H1 (cell line): ENCODE results near the gene PTPRO. TPM values are rescaled to one million over a fixed set of nuclear protein-coding genes. Genes with fewer than 3 reads are reported as not detected.

ENCODE experiments used
- CTCF ChIA-PET: fragments of 300-600 bp; sonication (Branson Sonifier 250); formaldehyde crosslinking; loops from one replicate; lab custom pipeline; 2021; ENCODE audit not compliant: partially characterized antibody; lab: Charles Lee
- POLR2A ChIA-PET: fragments of 300-600 bp; sonication (Branson Sonifier 250); formaldehyde crosslinking; loops from one replicate; lab custom pipeline; 2021; ENCODE audit warnings: inconsistent platforms; ENCODE audit not compliant: partially characterized antibody; lab: Charles Lee
- DNase-seq, 2 experiments: peaks; one replicate each; pipeline versions ENCODE4 v3.0.0 to v3.0.0-alpha.2; 2010 to 2022; ENCODE audit warnings: low spot score in 2 of 2, low read depth in 1 of 2, mixed read lengths in 1 of 2
- FAIRE-seq: peaks from 2 replicates; lab custom pipeline; 2011; peaks lifted over from hg19 to GRCh38; lab: Jason Lieb, UNC
- H2AFZ ChIP-seq: 2 replicates; pipeline ENCODE4 v1.8.1; 2012; ENCODE audit warnings: low read length, inconsistent platforms
- H2AK5ac ChIP-seq: 2 replicates; pipeline ENCODE4 v1.6.1; 2013; ENCODE audit warnings: low read depth, low read length
- H2BK120ac ChIP-seq: replicated peaks from 2 replicates; pipeline ENCODE3; 2013; ENCODE audit warnings: low read depth, low read length, inconsistent platforms
- H2BK12ac ChIP-seq: 2 replicates; pipeline ENCODE4 v1.6.1; 2013; ENCODE audit warnings: low read depth, low read length
- H2BK15ac ChIP-seq: 2 replicates; pipeline ENCODE4 v1.6.1; 2013; ENCODE audit warnings: low read length
- H2BK20ac ChIP-seq: 2 replicates; pipeline ENCODE4 v1.6.1; 2013; ENCODE audit warnings: low read length
- H2BK5ac ChIP-seq: 2 replicates; pipeline ENCODE4 v1.6.1; 2013; ENCODE audit warnings: low read depth, low read length
- H3K14ac ChIP-seq: 2 replicates; pipeline ENCODE4 v1.6.1; 2013; ENCODE audit warnings: inconsistent platforms; ENCODE audit not compliant: insufficient read length
- H3K18ac ChIP-seq: 2 replicates; pipeline ENCODE4 v1.6.1; 2013; ENCODE audit warnings: low read length; ENCODE audit errors: extremely low read depth
- H3K23ac ChIP-seq: 2 replicates; pipeline ENCODE4 v1.6.1; 2013; ENCODE audit warnings: inconsistent platforms; ENCODE audit not compliant: insufficient read length
- H3K23me2 ChIP-seq: 2 replicates; pipeline ENCODE4 v1.6.1; 2013; ENCODE audit warnings: low read depth, low read length
- H3K27ac ChIP-seq: 2 replicates; pipeline ENCODE4 v1.6.1; 2011; ENCODE audit warnings: low read depth, low read length, inconsistent platforms
- H3K27me3 ChIP-seq, 4 experiments: replicated peaks in 1 of 4; 1 replicate in 1 of 4; 2 replicates in 3 of 4; pipeline versions ENCODE4 v1.6.1 to v1.8.1; 2011 to 2013; ENCODE audit warnings: low read length in 3 of 4, mild to moderate bottlenecking in 3 of 4, inconsistent platforms in 2 of 4, mixed read lengths in 2 of 4, moderate library complexity in 1 of 4; ENCODE audit not compliant: control insufficient read depth in 3 of 4, insufficient read depth in 3 of 4; ENCODE audit errors: extremely low read depth in 1 of 4
- H3K36me3 ChIP-seq, 4 experiments: 2 replicates each; pipeline versions ENCODE4 v1.6.1 to v1.8.1; 2011 to 2013; ENCODE audit warnings: mild to moderate bottlenecking in 4 of 4, low read length in 3 of 4, moderate library complexity in 2 of 4, control low read depth in 1 of 4, inconsistent platforms in 1 of 4; ENCODE audit not compliant: insufficient read depth in 4 of 4, control insufficient read depth in 2 of 4
- H3K4ac ChIP-seq: replicated peaks from 2 replicates; pipeline ENCODE3; 2013; ENCODE audit warnings: low read length, low read depth, mixed read lengths, inconsistent platforms; ENCODE audit not compliant: insufficient read length
- H3K4me1 ChIP-seq, 4 experiments: replicated peaks in 1 of 4; 1 replicate in 1 of 4; 2 replicates in 3 of 4; pipeline versions ENCODE4 v1.6.1 to v1.8.1; 2011 to 2013; ENCODE audit warnings: low read length in 3 of 4, inconsistent platforms in 2 of 4, mixed read lengths in 1 of 4; ENCODE audit not compliant: insufficient read depth in 4 of 4, control insufficient read depth in 3 of 4
- H3K4me2 ChIP-seq, 2 experiments: 2 replicates each; pipeline versions ENCODE4 v1.6.1 to v1.8.1; 2011 to 2013; ENCODE audit warnings: low read depth in 2 of 2, low read length in 2 of 2, control low read depth in 1 of 2, inconsistent platforms in 1 of 2, mild to moderate bottlenecking in 1 of 2; ENCODE audit not compliant: insufficient read depth in 1 of 2
- H3K4me3 ChIP-seq, 4 experiments: fragments of 200-600, 300-600 bp in 1 of 4; sonication (generic), shearing (Covaris generic), sonication (Bioruptor Twin) in 1 of 4; 2 replicates each; pipeline versions ENCODE4 v1.5.1 to v1.8.1; 2011 to 2016; ENCODE audit warnings: low read length in 4 of 4, low read depth in 3 of 4, control low read depth in 2 of 4, inconsistent platforms in 2 of 4, mild to moderate bottlenecking in 2 of 4, mixed read lengths in 1 of 4, moderate library complexity in 1 of 4; ENCODE audit not compliant: insufficient read depth in 2 of 4; ENCODE audit errors: extremely low read depth in 1 of 4
- H3K56ac ChIP-seq: replicated peaks from 2 replicates; pipeline ENCODE3; 2013; ENCODE audit warnings: low read depth, mild to moderate bottlenecking, mixed read lengths, low read length, inconsistent platforms; ENCODE audit not compliant: insufficient read length
- H3K79me1 ChIP-seq: 2 replicates; pipeline ENCODE4 v1.6.1; 2013; ENCODE audit warnings: low read depth, low read length, control low read depth
- H3K79me2 ChIP-seq, 2 experiments: 2 replicates each; pipeline versions ENCODE4 v1.6.1 to v1.8.1; 2012 to 2013; ENCODE audit warnings: low read length in 2 of 2, mild to moderate bottlenecking in 2 of 2, inconsistent platforms in 1 of 2; ENCODE audit not compliant: insufficient read depth in 2 of 2, control insufficient read depth in 1 of 2
- H3K9ac ChIP-seq, 4 experiments: replicated peaks in 1 of 4; 1 replicate in 1 of 4; 2 replicates in 3 of 4; pipeline versions ENCODE4 v1.6.1 to v1.8.1; 2011 to 2013; ENCODE audit warnings: low read depth in 3 of 4, low read length in 3 of 4, control low read depth in 2 of 4, mild to moderate bottlenecking in 2 of 4, moderate library complexity in 2 of 4, inconsistent platforms in 1 of 4; ENCODE audit errors: extremely low read depth in 1 of 4
- H3K9me3 ChIP-seq, 2 experiments: 2 replicates each; pipeline versions ENCODE4 v1.6.1 to v1.8.1; 2012 to 2013; ENCODE audit warnings: mild to moderate bottlenecking in 2 of 2, moderate library complexity in 2 of 2, control low read depth in 1 of 2, inconsistent platforms in 1 of 2, low read depth in 1 of 2, low read length in 1 of 2, mixed read lengths in 1 of 2; ENCODE audit not compliant: insufficient read depth in 2 of 2
- H4K20me1 ChIP-seq, 2 experiments: replicated peaks in 1 of 2; 2 replicates each; pipeline versions ENCODE3 to v1.8.1; 2011 to 2013; ENCODE audit warnings: inconsistent platforms in 2 of 2, low read length in 2 of 2, mild to moderate bottlenecking in 1 of 2; ENCODE audit not compliant: insufficient read depth in 2 of 2, control insufficient read depth in 1 of 2
- H4K5ac ChIP-seq: 2 replicates; pipeline ENCODE4 v1.6.1; 2013; ENCODE audit warnings: low read length, low read depth, mixed read lengths, inconsistent platforms; ENCODE audit not compliant: insufficient read length
- H4K8ac ChIP-seq: 2 replicates; pipeline ENCODE4 v1.8.0; 2013; ENCODE audit warnings: mild to moderate bottlenecking, moderate library complexity, low read length, inconsistent platforms; ENCODE audit not compliant: insufficient read depth; ENCODE audit errors: extremely low read depth
- H4K91ac ChIP-seq: replicated peaks from 2 replicates; pipeline ENCODE3; 2013; ENCODE audit warnings: low read length, mixed read lengths, inconsistent platforms; ENCODE audit not compliant: insufficient read length
- BCL11A ChIP-seq, 2 experiments: IDR thresholded peaks; one replicate each; pipeline ENCODE4 v1.6.1; 2011; ENCODE audit warnings: low read depth in 2 of 2, low read length in 2 of 2, mild to moderate bottlenecking in 2 of 2
- CEBPB ChIP-seq: IDR thresholded peaks from 2 replicates; pipeline ENCODE4 v1.6.1; 2012; ENCODE audit warnings: low read depth, low read length
- CREB1 ChIP-seq: IDR thresholded peaks from 2 replicates; pipeline ENCODE4 v1.6.1; 2012; ENCODE audit warnings: inconsistent platforms
- JUN ChIP-seq: IDR thresholded peaks from 2 replicates; pipeline ENCODE4 v1.6.1; 2011; ENCODE audit warnings: low read depth, mild to moderate bottlenecking, improper control_type of control experiment, low read length
- MAFK ChIP-seq: IDR thresholded peaks from 2 replicates; pipeline ENCODE4 v1.6.1; 2012; ENCODE audit warnings: low read depth, mild to moderate bottlenecking, improper control_type of control experiment, low read length
- POU5F1 ChIP-seq: IDR thresholded peaks from 2 replicates; pipeline ENCODE4 v1.6.1; 2011; ENCODE audit warnings: low read depth, mild to moderate bottlenecking, low read length, moderate library complexity
- RAD21 ChIP-seq, 2 experiments: IDR thresholded peaks in 1 of 2; conservative IDR thresholded peaks in 1 of 2; 2 replicates each; pipeline ENCODE4 v1.6.1; 2011; ENCODE audit warnings: low read depth in 2 of 2, low read length in 2 of 2, improper control_type of control experiment in 1 of 2, inconsistent platforms in 1 of 2, mild to moderate bottlenecking in 1 of 2, moderate library complexity in 1 of 2
- TEAD4 ChIP-seq: IDR thresholded peaks from 2 replicates; pipeline ENCODE4 v1.6.1; 2012; ENCODE audit warnings: low read depth, low read length, inconsistent platforms, mixed read lengths
- ZNF274 ChIP-seq: IDR thresholded peaks from 2 replicates; pipeline ENCODE4 v1.7.0; 2012; ENCODE audit warnings: low read length, borderline replicate concordance; ENCODE audit errors: extremely low read depth
- WGBS, 2 experiments: shearing (Covaris generic) in 1 of 2; methylation state at CpG; one replicate each; pipeline versions ENCODE4 v1.1.6 to v1.1.7; 2013 to 2015; ENCODE audit warnings: low lambda C conversion rate in 2 of 2, mixed read lengths in 2 of 2, inconsistent platforms in 1 of 2, low coverage in 1 of 2, missing lambda C conversion rate in 1 of 2; ENCODE audit not compliant: insufficient replicate concordance in 2 of 2, insufficient coverage in 1 of 2, insufficient read length in 1 of 2; ENCODE audit errors: extremely low coverage in 1 of 2, missing lambda C conversion rate in 1 of 2; 5-methylcytosine and 5-hydroxymethylcytosine counted together
- polyA plus RNA-seq, 7 experiments: library from polyadenylated mRNA; depleted of rRNA in 3 of 7; stranded (reverse) in 5 of 7; unstranded in 2 of 7; fragments of >200 nt in 5 of 7; fragments of 200-250 nt in 2 of 7; gene quantifications; 1 replicate in 5 of 7; 2 replicates in 1 of 7; 4 replicates in 1 of 7; pipeline versions ENCODE4 v1.2.1 to v1.2.3, GENCODE V29; 2011 to 2013; ENCODE audit warnings: missing spikeins in 2 of 7, mixed read lengths in 2 of 7
- total RNA-seq: library from RNA; stranded (reverse); fragmentation: NEBNext Ultra II Directional; extraction: Animal tissue kit (Norgen Biotek cat#: 25700); gene quantifications from 2 replicates; pipeline ENCODE4 v1.2.1, GENCODE V29; 2021

Gene PTPRO
- total and polyA plus RNA-seq, 2 of the 8 experiments (the other 6 are each of a cell fraction or from before 2014, with no cell fraction given) = 0.73 to 1.7 TPM

DNA sequence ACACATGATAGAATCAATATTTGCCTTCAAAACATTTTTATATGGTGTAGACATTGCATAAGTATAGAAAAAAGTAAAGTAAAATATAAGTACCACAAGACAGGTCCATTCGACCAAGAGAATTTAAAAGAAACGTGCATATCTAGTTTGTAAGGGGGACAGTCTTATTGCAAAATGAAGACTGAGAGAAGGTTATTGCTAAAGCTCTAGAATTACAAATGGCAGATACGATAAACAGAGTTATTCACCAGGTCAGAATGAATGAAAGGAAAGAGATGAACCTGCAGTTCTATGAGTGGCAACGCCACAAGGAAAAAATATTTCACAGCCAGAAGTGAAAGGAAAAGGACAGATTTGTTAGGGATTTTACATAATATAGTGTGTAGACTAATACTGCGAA lies 224.8 kb downstream of the PTPRO start:
- no peak overlapping the region for H2BK5ac ChIP-seq
- no peak overlapping the region for H3K4me3 ChIP-seq
- no peak for FAIRE-seq
- H3K79me1 ChIP-seq = no peaks in the 10 kb centered on the region
- POLR2A ChIA-PET = no interaction called here
- H3K27ac ChIP-seq = no peak overlapping the region
- H3K9ac ChIP-seq = no peak overlapping the region
- CTCF ChIA-PET = interaction anchor here (1.1 to 5.8 kb wide), 4 partner anchors 13 to 37 kb away, joined by 3 to 26 read pairs (median 6); no protein-coding TSS in a partner anchor
- no peak overlapping the region for H4K8ac ChIP-seq
- H2BK12ac ChIP-seq = no peak overlapping the region
- TF ChIP-seq POU5F1 (no peak), ZNF274 (no peak), CREB1 (no peak), JUN (no peak), MAFK (no peak), TEAD4 (no peak), RAD21 (IDR thresholded peaks at IDR 0.05 in 1 of 2, conservative IDR thresholded peaks at IDR 0.05 in 1 of 2; ENCODE audit: low read depth in 2 of 2, low read length in 2 of 2) (no peak), CEBPB (no peak), BCL11A (IDR thresholded peaks at IDR 0.05; ENCODE audit: low read depth in 2 of 2, low read length in 2 of 2) (no peak)
- no peak overlapping the region for H3K4ac ChIP-seq
- H2BK20ac ChIP-seq = no peak overlapping the region
- WGBS, 2 experiments = 85% methylated on average over 5 of the region's 5 CpGs; no CpG with 5 or more reads in 1 of the 2 experiments
- no peak for DNase-seq
- H2BK15ac ChIP-seq = no peak overlapping the region
- no peak overlapping the region for H3K4me2 ChIP-seq
- H3K14ac ChIP-seq = no peak overlapping the region
- no peaks in the 10 kb centered on the region for H3K79me2 ChIP-seq
- no peaks in the 10 kb centered on the region for H4K20me1 ChIP-seq
- H3K18ac ChIP-seq = no peak overlapping the region
- H3K9me3 ChIP-seq = no peaks in the 10 kb centered on the region
- H2AFZ ChIP-seq = no peak overlapping the region
- no peaks in the 10 kb centered on the region for H3K4me1 ChIP-seq
- no peak overlapping the region for H4K5ac ChIP-seq
- H3K23me2 ChIP-seq = no peaks in the 10 kb centered on the region
- H2AK5ac ChIP-seq = no peak overlapping the region
- H3K23ac ChIP-seq = no peak overlapping the region
- no peak overlapping the region for H2BK120ac ChIP-seq
- H4K91ac ChIP-seq = no peak overlapping the region
- H3K27me3 ChIP-seq = no peaks in the 10 kb centered on the region
- H3K56ac ChIP-seq = no peak overlapping the region
- H3K36me3 ChIP-seq = no peaks in the 10 kb centered on the region
